Measurements from ENCODE around the gene DOK5.

The DOK5 gene

DNA sequence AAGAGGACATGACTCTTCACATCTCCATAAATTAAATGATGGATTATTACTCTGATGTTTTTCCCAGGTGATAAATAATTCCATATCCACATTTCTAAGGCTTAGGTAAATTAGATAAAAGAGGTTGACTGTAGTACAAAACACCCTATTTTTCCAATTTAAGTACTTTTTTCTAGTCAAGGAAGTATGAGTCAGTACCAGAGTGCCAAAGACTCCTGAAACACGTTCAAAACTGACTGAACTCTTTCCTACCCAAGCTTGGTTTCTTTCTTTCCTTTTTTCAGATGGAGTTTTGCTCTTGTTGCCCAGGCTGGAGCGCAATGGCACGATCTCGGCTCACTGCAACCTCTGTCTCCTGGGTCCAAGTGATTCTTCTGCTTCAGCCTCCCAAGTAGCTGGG lies 85.0 kb downstream of the DOK5 start:
- no peak for DNase-seq (ENCODE audit: low spot score)

- DNase-seq (ENCODE audit: low spot score) = no peak
Measured at GRCh38 chr20:54565255-54565654, 89.9 kb downstream of the DOK5 start.

DNA sequence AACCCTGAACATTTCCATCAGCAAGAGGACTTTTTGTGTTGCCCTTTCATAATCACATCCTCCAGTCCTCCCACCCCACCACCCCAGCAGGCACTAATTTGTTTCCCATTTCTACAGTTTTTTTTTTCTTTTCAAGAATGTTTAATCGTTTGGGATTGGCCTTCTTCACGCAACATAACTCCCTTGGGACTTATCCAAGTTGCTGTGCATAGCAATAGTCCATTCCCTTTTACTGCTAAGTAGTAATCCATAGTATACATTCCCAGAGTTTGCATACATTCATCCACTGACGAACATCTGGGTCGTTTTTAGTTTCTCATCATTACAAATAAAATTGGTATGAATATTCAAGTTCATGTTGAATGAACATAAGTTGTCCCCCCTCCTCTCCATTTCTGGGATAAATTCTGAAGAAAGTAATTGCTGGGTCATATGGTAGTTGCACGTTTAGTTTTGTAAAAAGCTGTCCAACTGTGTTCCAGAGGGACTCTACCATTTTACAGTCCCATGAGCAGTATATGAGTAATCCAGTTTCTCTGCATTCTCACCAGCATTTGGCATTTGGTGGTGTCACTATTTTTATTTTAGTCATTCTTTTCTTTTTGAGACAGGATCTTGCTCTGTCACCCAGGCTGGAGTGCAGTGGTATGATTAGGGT lies 90.8 kb downstream of the DOK5 start:
- DNase-seq (ENCODE audit: low spot score) = no peak

- no peak for DNase-seq (ENCODE audit: low spot score)
Measured at GRCh38 chr20:54570561-54570960, 95.2 kb downstream of the DOK5 start.

- no peak for DNase-seq (ENCODE audit: low spot score)
Measured at GRCh38 chr20:54572665-54573435, 97.5 kb downstream of the DOK5 start.

GRCh38 chr20:54573838-54574237 lies 98.4 kb downstream of the DOK5 start:
- DNase-seq (ENCODE audit: low spot score) = no peak

GRCh38 chr20:54576518-54576917 lies 101.1 kb downstream of the DOK5 start:
- no peak for DNase-seq (ENCODE audit: low spot score)

- no peak for DNase-seq (ENCODE audit: low spot score)
Measured at GRCh38 chr20:54577637-54578036, 102.2 kb downstream of the DOK5 start.

DNA sequence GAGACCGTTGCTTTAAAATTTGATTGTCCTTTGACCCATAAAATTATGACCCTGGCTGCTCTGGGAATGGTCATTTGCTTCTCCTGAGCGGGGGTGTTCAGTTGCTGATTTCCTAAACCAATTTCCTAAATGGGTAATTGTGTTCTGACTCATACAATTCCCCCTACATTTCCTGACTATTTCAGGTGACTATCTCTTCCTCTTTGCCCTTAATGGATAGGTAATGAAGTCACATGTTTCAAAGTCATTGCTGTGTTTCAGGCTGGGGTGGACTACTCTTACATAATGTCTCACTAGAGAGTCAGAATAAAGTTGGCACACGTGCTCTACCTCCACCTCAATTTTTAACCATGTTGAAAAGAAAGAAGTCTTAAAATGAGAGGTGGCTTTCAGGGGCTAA lies 109.8 kb downstream of the DOK5 start:
- DNase-seq (ENCODE audit: low spot score) = no peak

GRCh38 chr20:54587408-54587807 lies 112.0 kb downstream of the DOK5 start:
- no peak for DNase-seq (ENCODE audit: low spot score)

DNA sequence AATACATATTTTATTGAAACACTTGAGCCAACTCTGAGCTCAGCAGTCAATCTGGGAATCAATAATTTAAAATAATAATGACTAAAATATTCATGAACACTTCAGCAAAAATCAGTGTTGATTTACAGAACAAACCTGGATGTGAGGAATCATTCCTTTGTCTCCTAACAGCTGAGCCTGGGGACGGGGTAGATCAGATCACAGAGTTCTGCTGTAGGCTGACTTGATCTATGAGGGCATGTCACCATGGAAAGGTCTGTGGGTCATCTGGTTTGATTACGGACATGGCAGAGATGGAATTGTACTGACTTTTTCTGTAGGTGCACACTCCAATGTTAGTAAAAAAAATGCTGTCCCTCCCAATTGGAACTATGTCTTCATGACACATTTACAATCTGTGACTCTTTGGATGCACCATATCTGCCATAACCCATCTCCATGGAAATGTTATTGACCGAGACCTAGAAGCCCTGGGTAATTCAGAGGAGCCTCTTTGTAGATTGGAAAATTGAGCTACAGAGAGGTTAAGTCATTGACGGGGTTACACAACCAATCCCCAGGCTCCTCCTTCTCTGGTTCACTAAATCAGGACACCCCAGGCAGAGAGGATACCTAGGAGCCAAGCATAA lies 114.1 kb downstream of the DOK5 start:
- DNase-seq (ENCODE audit: low spot score) = no peak

DNA sequence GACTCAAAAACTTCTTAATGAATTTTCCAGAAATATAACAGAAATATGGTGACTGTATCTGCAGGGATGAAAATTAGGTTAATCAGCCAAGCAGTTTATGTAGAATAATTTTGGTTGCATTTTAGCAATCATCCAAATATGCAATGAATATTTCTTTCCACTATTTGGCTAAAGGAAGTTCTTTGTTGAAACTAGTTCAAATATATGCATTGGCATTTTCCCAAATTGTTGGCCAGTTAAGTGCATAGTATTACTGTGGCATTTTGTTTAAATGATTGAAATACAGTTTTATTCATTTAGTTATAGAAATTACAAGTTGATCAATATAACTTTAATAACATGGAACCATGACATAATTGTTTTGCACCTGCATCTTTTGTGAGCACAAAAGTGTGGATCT lies 115.5 kb downstream of the DOK5 start:
- no peak for DNase-seq (ENCODE audit: low spot score)

DNA sequence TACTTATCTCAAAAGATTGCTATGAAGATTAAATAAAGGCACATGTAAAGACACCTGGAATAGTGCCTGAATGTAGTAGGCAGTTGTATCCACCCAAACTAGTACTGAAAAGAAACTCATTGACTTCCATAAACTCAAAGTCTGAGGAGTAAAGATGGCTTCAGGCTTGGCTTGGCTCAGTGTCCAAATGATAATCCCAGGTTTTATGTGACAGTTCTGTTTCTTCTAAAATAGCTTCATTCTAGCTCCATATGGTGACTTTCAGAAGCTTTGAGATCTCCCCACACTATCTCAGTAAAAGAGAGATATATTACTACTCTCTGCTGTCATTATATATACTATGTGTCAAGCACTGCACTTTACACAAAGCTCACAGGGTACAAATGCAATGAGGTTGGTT lies 121.3 kb downstream of the DOK5 start:
- DNase-seq (ENCODE audit: low spot score) = no peak

GRCh38 chr20:54598352-54598751 lies 123.0 kb downstream of the DOK5 start:
- DNase-seq (ENCODE audit: low spot score) = no peak

DNA sequence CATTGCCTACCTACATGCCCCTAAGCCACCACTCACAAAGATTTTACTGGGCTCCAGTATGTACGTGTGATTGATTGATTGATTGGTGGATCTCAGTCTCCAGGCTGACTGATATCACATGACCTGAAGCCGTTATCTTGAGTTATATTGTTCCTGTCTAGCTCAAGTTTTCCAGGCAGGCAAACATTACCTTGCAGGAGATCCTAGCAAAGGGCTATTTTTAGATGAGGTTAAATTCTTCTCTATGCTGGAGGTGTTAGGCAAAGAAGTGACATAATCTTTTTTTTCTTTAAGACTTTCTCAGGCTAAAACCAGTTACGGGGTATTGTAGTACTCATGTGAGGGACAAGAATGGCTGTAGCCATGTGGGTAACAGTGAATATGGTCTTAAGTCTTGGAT lies 125.2 kb downstream of the DOK5 start:
- no peak for DNase-seq (ENCODE audit: low spot score)

- DNase-seq (ENCODE audit: low spot score) = no peak
Measured at GRCh38 chr20:54601831-54602515, 126.6 kb downstream of the DOK5 start.

- no peak for DNase-seq (ENCODE audit: low spot score)
Measured at GRCh38 chr20:54605319-54605718, 129.9 kb downstream of the DOK5 start.

DNA sequence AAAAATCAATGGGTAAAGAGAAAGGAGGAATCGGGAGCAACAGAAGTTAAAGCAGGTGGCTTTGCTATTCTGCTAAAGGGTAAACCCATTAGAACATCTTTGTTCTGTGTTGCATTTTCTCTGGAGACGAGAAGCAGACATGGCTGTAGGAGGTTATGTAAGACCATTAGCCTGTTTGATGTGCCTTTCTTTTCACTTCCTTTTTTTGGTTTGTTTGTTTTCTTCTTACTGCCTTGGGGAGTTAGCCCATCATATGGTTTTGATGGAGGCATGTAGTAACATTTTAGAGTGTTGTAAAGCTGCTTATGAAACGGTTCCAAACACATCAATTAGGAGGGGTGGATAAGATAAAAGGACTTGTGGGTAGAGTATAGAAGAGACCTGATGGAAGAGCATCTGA lies 131.0 kb downstream of the DOK5 start:
- no peak for DNase-seq (ENCODE audit: low spot score)

- no peak for DNase-seq (ENCODE audit: low spot score)
Measured at GRCh38 chr20:54608039-54608745, 132.8 kb downstream of the DOK5 start.

GRCh38 chr20:54608943-54609342 lies 133.6 kb downstream of the DOK5 start:
- no peak for DNase-seq (ENCODE audit: low spot score)

- no peak for DNase-seq (ENCODE audit: low spot score)
Measured at GRCh38 chr20:54611708-54612412, 136.5 kb downstream of the DOK5 start.

Measured in putamen (tissue), 1 donor.